ENCODE data around the gene ASTN2.

ASTN2 gene

GRCh38 chr9:116452634-116453033 is 962.2 kb downstream of the ASTN2 start:
- no peak for DNase-seq (ENCODE audit: low read depth)

GRCh38 chr9:116452227-116452626 is 962.6 kb downstream of the ASTN2 start:
- no peak for DNase-seq (ENCODE audit: low read depth)

- DNase-seq (ENCODE audit: low read depth): no peak
Measured at GRCh38 chr9:116451500-116452115, 963.2 kb downstream of the ASTN2 start.

- no peak for DNase-seq (ENCODE audit: low read depth)
Measured at GRCh38 chr9:116450378-116451139, 964.3 kb downstream of the ASTN2 start.

DNA sequence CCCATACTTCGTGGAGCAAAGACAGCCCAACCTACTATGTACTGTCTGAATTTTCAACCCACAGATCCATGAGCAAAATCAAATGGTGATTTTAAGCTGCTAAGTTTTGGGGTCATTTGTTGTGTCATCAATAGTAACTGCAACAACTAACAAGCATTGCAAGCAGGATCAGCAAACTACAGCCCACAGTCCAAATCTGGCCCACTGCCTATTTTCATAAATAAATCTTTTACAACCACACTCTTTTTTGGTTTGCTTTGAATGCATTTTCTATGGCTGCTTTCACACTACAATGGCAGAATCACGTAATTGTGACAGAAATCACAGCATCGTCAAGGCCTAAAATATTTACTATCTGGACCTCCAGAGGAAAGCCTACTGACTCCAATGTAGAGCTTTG is 964.9 kb downstream of the ASTN2 start:
- DNase-seq (ENCODE audit: low read depth): no peak

DNA sequence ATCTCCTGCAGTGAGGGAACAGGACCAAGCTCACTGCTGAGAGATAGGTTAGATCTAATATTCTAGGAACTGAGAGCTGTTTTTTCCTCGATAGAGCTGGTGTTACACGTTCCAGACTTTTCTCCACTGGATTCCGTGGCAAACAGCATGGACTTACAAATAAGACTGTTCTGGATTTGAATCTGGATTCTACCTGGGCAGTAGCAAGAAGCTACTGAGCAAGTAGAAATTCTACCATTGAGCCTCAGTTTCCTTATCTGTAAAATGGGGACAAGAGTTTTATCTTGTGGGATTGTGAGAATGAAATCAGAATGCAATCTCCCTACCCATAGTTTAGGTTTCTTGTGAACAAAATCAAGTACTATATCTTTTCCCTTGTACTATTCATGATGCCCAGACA is 966.4 kb downstream of the ASTN2 start:
- DNase-seq (ENCODE audit: low read depth): no peak

DNA sequence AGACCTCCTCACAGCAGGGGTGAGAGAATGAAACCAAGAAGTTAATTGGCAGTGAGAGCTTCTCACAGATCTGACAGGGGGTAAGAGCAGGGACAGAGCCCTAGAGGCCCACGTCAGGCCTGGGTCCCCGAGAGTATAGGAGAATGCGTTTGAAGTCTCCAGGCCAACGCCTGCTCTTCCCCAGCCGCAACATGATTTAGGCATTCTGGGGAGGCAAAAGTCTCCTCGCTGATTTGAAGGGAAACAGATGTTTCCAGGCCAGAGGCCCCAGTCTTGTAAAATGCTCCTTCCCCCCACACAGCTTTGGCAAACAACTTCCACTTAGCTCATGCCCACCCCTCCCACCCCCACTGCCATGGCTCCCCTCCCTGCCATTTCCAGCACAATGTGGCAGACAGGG is 966.9 kb downstream of the ASTN2 start:
- no peak for DNase-seq (ENCODE audit: low read depth)

DNA sequence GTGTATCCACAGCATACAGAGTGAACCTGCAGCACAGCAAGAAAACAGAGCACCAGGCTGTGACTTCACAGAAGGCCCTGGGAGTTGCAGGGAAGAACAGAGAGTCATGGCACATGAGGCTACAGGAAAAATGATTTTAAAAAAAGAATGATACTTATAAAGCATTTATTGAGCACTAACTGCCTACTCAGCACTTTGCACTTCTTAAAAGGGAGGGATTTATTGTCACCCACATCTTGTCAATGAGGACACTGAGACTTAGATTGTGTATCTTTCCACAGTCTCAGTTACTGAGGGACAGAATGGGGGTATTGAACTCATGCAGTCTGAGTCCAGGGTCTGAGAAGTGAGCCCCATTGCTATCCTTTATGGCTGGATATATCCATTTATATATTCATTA is 972.3 kb downstream of the ASTN2 start:
- no peak for DNase-seq (ENCODE audit: low read depth)

DNA sequence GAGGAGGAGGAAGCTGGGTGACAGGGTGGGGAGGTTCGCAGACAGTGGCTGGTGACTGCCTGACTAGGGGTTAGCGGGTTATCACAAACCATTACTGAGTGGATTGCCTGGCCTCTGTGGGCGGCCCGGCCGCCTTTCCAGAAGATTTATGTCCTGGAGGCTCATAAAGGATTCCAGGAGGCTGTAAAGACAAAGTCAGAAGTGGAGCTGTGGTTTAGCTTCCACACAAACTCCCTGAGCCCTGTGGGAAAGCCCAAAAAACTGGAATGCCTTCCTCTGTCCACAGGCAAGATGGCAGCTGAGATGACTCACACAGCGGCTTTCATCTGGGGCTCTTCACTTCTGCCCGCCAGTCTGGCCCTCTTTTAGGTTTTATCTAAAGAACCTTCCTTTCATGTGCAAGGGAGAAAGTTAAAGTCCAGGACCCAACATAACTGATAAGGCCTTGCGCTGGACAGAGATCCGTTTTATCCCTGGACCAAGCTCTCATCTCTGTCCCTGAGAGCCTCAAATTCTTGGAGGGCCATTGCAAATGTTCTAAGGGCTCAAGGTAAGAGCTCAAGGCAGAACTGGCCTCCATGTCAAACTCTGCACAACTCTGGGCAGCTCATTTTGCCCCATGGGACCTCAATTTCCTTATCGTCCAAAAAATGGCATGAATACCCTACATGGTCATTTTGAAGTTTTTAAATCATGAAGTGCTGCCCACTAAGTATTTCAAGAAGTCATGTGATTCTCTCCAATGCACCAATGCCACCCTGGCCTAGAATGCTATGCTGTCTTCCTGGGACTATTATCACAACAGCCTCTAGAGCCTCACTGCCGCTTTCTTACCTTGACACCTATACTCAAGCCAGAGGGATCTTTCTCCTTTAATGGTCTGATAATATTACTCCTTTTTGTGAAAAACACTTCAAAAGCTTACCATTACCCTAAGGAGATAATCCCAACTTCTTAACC is 977.2 kb downstream of the ASTN2 start:
- DNase-seq (ENCODE audit: low read depth): no peak

- no peak for DNase-seq (ENCODE audit: low read depth)
Measured at GRCh38 chr9:116436121-116436520, 978.7 kb downstream of the ASTN2 start.

DNA sequence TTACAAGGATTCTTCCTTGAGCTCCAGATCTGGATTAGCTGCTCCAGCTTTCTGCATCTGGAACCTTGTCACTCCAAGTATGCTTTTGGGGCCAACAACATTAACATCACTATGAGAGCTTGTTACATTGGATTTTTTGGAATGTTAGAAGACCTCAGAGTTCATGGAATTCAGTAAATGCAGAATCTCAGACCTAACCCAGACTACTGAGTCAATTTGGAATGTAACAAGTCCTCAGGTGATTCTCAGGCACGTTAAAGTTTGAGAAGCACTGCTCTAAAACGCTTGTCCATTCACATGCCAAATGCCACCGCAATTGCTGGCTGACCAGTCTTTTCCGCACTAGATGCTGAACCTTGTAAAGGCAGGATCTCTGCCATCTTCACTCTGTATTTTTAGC is 979.2 kb downstream of the ASTN2 start:
- no peak for DNase-seq (ENCODE audit: low read depth)

GRCh38 chr9:116434314-116434713 is 980.5 kb downstream of the ASTN2 start:
- DNase-seq (ENCODE audit: low read depth): no peak

DNA sequence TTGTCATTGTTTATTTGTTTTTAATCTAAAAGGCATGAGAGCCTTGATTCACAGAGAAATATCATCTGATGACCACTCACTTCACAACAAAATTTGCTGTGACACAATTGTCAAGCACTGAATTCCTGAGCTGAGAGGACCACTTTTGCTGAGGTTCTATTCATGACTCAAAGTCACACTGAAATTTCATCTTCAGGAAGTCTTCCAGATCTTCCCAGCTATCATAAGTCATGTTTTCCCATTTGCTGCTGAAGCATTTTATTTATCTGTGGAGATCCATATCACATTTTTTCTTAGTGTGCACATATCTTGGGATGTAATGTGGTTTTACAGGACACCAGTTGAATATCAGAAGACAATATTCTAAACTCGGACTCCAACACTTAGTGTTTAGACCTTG is 982.8 kb downstream of the ASTN2 start:
- no peak for DNase-seq (ENCODE audit: low read depth)

DNA sequence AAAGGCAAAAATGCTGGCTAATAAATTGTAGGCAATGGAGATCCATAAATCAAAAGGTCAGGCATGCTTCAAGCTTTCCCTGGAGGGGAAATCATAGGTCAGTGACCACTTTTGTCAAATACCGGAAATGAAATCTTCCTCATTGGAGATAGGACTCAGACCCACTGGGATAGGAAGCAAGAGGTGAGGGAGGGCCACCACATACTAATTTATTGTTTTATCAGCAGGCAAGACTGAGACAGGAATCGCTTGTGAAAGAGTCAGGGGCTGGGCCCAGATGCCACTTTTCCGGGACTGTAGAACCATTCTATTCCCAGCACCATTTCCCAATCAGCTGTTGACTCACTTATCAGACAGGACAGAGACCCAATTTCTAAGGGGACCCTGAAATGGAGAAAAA is 984.0 kb downstream of the ASTN2 start:
- no peak for DNase-seq (ENCODE audit: low read depth)

DNA sequence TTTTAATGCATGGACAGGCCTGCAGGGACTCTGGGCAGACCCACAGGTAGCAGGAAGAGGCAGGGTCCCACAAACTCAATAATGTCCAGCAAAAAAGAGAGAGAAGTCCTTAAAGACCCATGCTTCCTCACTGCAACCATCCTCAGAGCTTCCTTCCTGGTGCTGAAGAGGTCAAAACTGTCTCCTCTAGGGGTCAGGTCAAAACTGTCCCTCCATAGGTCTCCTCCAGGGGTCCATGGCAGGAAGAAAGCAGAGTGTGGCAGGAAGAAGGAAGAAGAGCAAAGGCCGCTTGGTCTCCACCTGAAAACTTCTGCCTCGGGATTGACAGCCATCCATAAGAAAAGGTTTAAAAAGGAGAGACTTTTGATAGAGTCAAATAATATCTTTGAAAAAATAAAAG is 989.6 kb downstream of the ASTN2 start:
- no peak for DNase-seq (ENCODE audit: low read depth)

GRCh38 chr9:116423149-116423548 is 991.7 kb downstream of the ASTN2 start:
- no peak for DNase-seq (ENCODE audit: low read depth)

DNA sequence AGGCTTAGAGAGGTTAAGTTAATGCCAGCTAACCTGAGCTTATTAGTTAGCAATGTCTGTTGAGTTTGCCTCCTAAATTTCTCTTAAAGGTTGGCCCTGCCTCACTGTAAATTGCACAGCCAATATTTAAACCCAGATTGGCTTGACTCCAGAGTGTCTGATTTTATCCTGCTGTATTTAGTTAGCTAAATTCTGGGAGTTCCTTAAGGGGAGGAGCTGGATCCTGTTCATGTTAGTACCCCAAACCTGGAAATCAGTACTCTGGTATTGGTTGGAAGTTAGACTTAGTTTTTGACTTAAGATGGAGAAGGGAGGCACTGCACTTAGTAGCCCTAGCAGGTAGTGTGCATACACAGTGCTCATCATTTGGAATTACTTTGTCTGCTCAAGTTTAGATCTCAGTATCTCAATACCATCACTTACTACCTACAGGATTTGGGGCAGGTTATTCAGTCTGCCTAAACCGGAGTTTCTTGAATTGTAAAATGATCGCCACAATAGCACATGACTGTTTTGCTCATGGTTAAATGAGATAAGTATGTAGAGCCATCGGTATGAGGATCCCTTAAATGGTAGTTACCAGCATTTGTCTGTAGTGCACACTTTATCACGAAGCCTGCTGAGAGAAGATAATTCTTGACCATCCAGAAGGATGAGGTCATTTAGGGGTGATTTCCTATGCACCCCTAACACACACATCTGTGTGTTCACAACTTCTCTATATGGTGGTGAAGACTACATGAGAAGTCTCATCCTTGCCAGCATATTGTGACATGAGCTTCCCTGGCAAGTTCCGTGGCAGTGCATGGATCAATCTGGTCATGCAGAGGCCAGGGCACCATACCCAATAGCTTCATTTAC is 992.5 kb downstream of the ASTN2 start:
- no peak for DNase-seq (ENCODE audit: low read depth)

DNA sequence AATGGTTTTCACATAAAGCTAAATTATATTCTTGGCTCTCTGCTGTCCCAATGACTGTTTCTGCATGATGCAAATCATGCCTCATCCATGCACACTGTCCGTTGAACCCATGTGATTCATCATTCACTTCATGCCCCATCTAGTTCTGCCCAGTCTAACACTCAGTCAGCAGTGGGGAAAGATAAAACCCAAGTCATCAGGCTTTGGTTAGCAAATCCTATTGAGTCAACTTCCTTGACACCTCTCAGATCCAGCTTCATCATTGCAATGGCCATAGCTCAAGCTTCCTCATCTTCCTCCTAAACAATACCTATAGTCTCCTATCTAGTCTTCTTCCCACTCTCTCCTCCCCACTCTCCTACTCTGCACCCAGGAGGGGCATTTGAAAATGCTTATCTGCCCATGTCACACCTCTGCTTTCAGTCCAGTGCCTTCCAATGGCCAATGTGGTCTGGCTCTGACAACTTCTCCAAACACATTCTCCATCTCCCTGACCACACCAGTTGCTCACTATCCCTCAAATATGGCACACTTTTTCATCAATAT is 993.8 kb downstream of the ASTN2 start:
- no peak for DNase-seq (ENCODE audit: low read depth)

DNA sequence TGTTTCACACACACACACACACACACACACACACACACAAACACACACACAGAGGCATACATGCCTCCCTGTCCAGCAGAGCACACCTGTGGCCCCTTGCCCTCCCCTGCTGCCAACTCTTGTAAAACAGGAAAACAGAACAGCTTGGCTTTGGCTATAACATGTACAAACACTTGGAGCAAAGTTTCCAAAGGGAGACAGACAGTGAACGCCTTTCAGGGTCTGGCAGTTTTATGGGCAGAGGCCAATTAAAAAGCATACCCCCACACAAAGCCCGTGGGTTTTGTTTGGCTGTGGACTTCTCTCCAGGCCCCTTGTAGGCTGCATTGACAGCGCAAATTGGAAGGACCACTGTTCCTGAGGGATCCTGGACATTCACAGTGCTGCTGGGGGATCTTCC is 995.7 kb downstream of the ASTN2 start:
- no peak for DNase-seq (ENCODE audit: low read depth)

GRCh38 chr9:116417464-116417863 is 997.4 kb downstream of the ASTN2 start:
- DNase-seq (ENCODE audit: low read depth): no peak

DNA sequence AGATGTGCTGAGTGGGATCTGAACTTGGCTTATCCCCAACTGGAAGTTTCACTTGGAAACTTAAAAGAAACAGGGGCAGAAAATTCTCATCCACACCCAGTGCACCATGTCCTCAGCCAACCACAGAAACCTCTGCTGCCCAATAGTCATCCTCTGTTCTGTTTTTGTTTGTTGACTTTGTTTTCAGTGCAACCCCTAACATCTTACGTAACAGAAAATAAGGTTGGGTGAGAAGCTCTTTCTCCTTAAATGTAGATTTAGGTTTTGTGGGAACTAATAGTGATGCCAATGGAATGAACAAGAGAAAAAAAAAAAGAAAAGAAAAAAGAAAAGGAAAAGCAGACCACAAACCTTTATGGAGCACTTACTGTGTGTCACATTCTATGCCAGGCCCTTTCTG is 998.4 kb downstream of the ASTN2 start:
- DNase-seq (ENCODE audit: low read depth): no peak

GRCh38 chr9:116414374-116414773 is 1000.5 kb downstream of the ASTN2 start:
- DNase-seq (ENCODE audit: low read depth): no peak

Measured in stimulated activated CD8-positive, alpha-beta memory T cell treated with anti-CD3 and anti-CD28 coated beads, Interleukin-4, amount 100 ng/mL, for 24 hours (primary cell).